A172 (cell line): Measurements from ENCODE around the gene NAA35. TPM values are rescaled to one million over a fixed set of nuclear protein-coding genes. Genes with fewer than 3 reads are reported as not detected.
"Not testable (repeated sequence)": the region's sequence is repeated elsewhere in the genome, so short reads cannot be mapped to it uniquely, and the experiment has no call there.

ENCODE experiments used
- DNase-seq: peaks from one replicate; pipeline ENCODE4 v3.0.0-alpha.2; 2015; ENCODE audit warnings: low spot score
- total RNA-seq: library from RNA; depleted of rRNA; stranded (reverse); fragments of >200 nt; shearing (Covaris generic); gene quantifications from 2 replicates; pipeline ENCODE4 v1.2.3, GENCODE V29; 2014

Gene NAA35
- total RNA-seq, 1 experiment from 2014 or later: 38.7 TPM

DNA sequence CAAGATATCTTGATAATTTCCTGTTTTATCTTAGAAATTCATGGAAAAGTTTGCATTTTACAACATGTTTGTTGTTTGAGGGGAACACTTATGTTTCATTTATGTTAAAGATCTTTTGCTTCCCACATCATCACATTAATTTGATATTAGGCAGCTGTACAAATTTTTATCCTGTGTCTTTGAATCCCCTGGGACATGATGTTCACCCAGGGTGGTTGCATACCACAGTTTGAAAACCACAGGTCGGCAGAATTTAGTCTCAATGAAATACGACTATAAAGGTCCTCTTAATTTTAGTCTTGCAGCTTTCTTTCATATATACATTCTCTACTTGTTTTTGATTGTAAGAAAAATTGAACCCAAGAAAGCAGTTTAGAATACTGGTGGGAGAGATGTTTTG lies 3.7 kb downstream of the NAA35 start:
- DNase-seq: no peak

DNA sequence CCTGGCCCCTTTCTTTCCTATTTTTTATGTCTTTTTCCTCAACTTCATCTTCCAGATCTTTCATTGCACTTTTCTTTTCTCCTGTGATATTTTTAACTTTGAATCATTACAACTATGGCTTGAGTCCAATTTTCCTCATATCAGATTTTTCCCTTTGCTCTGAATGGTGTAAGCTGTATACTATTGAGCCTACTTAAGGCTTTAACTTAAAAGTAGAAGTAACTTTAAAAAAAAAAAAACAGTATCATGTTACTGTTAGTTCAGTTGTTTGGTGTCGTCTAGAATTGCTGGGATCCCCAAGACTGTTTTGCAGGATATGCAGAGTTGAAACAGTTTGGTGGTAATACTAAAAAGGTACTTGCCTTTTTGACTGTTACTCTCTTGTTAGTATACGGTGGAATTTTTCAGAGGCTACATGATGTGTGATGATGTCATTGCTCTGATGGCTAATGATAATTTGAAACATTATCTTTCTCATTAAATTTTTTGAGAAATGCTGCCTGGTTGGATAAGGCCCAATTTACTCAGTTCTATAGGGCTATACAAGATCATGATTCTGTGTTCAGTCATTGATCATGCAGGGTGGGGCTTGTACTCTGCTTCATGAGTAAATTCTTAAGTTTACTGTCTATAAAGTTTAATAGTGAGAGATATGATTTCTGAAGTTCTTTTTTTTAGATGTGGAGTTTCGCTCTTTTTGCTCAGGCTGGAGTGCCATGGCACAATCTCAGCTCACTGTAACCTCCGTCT lies 8.8 kb downstream of the NAA35 start:
- no peak for DNase-seq

DNA sequence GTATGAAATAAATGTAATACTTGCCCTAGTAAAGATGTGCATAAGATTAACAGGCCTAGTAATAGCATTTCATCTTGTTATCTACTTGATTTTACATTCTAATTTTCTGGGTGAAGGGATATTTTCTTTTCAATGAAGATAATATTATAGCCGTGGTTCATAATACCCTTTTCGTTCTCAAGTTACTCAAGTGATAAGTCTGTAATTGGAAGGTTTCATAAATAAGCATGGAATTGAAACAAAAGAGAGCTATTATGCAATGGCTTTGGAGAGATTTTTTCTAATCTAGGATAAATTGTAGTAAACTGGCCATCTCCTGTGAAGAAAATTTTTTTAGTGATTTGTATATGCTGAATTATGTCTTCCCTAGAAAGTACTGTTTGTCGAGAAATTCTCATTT lies 19.0 kb downstream of the NAA35 start:
- DNase-seq: no peak

DNA sequence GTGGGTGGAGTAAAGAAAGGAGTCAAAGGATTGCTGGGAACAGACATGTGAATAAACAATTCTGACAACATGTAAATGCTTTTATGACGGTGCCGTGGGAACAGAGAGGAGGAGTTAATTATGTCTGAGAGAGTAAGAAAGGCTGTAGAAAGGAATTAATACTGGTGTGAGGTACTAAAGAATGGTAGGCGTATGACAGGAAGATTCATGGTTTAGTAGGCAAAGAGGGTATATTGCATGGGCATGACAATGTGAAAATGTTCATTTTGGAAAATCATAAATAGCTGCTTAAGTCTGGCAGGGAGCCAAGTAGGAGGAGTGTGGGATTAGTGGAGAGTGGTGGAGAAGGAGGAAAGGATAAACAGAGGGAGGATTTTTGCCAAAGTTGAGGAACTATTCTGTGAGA lies 19.7 kb downstream of the NAA35 start:
- no peak for DNase-seq

DNA sequence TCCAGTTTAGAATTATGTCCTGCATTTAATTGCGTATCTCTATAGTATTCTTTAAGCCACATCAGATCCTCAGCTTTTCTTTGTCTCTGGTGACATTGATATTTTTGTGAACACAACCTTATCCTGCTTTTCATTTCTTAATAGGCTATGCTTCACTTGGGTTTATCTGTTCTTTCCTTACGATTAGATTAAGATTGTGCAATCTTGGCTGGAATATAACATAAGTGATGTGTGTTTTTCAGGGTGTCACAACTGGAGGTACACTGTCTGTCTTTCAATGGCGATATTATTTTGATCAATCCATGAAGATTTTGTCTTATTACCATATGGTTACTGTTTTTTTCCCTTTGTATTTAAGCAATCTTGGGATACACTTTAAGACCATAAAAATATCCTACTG lies 23.6 kb downstream of the NAA35 start:
- no peak for DNase-seq

DNA sequence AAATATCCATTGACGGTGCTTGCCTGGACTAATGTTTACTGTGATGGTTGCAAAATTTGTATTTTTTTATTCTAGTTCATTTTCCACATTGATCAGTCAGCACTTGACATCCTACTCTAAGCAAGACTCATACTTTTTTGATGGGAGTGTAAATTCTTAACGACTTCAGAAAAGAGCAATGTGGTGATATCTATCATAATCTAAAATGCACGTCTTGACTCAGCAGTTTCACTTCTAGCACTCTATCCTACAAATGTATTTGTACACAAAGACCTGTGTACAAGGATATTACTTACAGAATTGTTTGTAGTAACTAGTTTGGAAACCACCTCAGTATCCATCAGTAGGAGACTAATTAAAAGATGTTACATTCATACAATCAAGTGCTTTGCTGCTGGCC lies 24.0 kb downstream of the NAA35 start:
- DNase-seq: no peak

DNA sequence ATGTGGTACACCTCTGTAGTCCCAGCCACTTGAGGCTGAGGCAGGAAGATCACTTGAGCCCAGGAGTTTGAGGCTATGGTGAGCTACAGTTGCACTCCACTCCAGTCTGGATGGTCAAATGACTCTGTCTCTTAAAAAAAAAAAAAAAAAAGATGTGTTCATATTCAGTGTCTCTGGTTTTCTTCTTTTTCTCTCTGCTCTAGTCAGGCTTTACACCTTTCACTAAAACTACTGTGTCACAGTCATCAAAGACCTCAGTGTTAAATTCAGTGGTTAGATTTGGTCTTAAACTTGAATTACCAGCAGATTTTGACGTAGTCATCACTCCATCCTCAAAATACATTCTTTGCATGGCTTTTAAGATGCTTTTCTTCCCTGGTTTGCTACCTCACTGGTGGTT lies 28.8 kb downstream of the NAA35 start:
- DNase-seq: no peak

DNA sequence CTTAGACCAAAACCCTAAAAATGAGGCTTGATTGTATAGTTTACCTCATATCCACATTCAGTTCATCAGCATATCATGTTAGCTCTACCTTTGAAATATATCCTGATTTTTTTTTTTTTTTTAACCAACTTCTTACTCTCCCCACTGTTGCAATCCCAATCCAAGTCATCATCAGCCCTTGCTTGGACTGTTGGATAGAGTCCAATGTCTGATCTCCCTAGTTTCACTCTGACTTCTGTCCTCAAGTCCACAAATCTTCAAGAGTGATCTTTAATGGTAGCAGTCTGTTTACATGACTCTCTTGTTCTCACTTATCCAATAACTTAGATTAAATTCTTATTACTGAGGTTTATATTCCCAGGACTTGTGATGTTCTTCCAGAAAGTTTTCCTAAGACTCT lies 30.8 kb downstream of the NAA35 start:
- DNase-seq: no peak

DNA sequence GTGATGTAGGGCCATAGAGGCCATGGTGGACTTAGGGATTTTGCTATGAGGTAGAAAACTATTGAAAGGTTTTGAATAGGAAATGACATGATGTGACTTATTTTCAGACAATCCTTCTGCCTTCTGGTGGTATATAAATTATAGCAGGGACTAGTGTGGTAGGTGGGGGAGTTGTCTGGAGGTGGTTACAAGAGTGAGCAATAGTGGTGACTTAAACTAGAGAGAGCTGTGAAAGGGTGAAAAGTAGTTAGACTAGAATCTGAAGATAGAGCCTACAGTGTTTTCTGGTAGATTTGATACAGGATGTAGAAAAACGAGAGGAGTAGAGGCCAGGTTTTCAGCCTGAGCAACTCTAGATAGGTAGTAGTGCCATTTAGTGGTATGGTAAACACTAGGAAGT lies 32.3 kb downstream of the NAA35 start:
- DNase-seq: no peak

DNA sequence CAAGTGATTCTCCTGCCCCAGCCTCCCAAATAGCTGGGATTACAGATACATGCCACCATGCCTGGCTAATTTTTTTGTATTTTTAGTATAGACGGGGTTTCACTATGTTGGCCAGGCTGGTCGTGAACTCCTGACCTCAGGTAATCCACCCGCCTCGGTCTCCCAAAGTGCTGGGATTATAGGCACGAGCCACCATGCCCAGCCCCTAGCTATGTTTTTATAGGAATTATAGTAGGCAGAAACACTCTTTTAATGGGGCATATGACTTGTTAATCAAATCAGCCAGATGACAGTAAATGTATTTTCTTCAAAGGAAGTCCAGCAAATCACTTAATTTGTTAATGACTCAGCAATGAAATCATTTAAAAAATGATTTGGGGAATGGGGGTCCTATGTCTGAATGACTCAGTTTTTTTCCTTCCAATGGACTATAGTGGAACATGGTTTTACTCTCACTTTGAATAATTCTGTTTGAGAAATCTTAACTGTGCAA lies 33.2 kb downstream of the NAA35 start:
- not testable (repeated sequence) for DNase-seq

DNA sequence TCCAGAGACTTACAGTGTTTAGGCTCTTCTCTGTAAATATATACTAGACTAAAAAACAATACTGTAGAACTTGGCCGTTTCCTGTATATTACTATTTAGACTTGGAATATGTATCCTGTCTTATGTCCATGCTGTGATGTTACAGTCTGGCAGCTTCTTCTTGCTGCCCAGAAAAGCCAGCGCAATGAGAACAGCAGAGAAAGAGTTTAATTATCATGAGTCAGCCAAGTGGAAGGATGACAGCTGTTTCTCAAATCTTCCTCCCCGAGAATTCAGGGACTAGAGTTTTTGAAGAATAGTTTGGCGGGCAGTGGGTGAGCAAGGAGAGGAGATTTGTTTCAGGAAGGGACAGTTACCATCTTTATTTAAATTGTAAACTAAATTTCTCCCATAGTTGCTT lies 37.5 kb downstream of the NAA35 start:
- no peak for DNase-seq

DNA sequence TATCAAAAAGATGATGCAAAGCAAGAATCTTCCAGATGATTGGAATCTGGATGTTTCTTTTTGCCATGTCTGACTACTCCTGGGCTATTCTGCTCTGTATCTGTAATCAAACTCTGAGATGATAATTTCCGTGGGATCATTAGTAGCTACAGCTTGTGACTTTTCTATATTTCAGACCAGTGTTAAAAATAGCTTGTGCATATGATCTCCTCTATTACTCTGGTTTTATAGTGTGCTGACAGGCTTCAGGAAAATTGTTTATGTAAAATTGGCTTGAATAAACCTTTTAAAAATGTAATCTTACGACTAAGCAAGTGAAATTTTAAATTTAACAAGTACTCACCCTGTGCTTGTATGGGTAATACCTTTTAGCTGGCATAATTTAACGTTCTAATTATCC lies 40.4 kb downstream of the NAA35 start:
- DNase-seq: no peak

DNA sequence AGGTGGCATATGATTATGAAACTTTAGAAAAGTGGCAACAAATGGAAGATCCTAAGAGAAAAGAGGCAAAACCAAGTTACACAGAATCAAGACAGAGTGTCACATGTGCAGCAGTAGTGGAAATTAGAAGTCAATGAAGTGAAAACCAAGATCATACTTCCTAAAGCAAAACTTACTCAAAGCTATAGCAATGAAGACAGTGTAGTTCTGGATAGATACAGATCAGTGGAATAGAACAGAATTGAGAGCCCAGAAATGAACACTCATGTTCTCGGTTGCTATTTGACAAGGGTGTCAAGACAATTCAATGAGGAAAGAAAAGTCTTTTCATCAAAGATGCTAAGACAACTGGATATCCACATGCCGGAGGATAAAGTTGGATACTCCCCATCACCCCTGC lies 43.5 kb downstream of the NAA35 start:
- no peak for DNase-seq

DNA sequence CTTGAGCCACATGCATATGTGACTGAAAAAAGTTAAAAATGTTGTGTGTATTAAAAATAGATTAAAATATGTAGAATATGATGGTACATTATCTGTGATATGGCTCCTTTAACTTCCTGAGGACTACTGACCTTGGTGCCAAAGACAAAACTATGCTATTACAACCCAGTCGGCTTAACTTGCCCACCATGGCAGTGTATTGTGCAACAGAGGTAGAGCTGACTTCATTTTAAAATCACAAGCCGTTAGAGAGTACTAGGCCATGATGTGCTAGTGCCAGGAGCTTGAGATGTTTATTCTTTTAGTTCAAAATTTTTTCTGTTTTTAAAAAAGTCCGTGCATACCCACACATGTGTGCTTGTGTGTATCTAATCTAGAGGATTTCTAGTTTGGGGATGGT lies 46.3 kb downstream of the NAA35 start:
- no peak for DNase-seq

DNA sequence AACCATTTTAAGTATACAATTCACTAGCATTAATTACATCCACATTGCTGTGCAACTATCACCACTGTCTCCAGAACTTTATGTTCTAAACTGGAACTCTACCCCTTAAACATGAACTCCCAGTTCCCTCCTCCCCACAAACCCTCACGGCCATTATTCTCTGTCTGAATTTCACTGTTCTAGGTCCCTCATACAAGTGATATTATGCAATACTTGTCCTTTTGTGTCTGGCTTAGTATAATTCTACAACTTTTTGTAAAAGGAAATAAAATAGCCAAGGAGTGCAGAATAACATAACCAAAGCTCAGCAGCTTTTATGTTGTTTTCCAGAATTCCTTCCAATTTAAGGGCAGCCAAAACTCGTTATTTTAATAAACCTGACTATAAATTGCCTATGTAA lies 53.2 kb downstream of the NAA35 start:
- DNase-seq: no peak

DNA sequence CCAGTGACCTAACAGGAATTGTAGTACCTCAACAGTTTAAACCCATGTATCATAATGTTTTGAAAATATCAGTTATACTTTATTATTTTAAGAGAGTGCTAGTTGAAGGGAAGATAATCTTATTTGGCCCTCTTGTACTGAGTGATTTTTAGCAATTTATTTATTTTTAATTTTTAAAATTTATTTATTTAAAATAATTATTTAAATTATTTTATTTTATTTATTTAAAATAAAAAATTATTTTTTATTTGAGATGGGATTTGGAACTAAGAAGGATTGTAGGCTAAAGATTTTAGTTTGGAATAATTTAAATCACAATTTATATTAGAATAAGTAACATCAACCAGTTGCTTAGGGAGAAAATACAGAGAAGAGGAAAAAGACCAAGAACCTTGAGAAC lies 54.2 kb downstream of the NAA35 start:
- DNase-seq: no peak

DNA sequence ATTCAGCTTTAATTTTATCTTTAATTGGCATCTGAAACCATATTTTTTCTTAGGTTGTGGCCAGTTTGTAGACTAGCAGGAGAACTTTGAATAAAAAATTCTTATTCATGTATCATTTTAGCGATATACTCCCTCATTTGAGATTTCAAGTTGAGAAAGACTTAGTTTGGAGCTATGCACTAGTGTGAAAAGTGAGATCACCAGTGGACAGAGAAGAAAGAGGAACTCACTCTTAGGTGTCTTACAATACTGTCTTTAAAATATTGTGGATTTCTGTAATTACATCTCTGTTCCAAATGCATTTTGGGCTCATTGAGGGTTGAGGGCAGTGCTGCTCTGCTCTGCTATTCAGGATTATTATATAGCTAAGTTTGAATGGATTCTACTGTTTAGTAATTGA lies 54.7 kb downstream of the NAA35 start:
- no peak for DNase-seq

DNA sequence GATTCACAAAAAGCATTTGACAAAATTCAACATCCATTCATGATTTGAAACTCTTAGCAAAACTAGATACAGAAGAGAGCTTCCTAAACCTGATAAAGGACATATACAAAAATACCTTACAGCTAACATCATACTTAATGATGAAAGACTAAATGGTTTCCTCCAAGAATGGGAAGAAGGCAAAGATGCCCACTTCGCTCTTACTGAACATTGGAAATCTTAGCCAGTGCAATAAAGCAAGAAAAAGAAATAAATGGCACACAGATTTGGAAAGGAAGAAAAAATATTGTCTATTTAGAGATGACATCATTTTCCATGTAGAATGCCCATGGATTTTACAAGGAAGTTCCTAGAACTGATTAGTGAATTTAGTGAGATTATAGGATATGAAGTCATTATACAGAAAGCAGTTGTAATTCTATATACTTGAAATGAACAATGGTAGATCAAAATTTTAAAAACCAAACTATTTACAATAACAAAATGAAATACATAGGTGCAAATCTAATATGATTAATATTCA lies 64.4 kb downstream of the NAA35 start:
- no peak for DNase-seq

DNA sequence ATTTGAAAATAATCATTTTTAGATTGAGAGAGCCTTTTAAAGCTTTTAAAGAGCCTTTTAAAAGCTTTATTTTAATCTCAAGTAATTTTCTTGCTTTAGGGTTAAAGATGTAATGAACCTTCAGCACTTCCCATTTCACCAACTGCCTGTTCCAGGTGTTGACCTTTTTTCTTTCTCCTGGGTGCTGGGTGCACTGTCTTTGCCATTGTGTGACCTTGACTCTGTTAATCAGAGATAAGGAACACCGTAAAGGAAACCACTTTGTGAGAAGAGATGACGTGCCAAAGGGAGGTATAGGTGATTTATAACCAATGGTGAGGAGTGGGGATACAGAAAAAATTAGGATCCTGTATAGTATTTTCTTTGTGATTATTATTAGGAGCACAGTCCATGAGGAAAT lies 68.2 kb downstream of the NAA35 start:
- no peak for DNase-seq

DNA sequence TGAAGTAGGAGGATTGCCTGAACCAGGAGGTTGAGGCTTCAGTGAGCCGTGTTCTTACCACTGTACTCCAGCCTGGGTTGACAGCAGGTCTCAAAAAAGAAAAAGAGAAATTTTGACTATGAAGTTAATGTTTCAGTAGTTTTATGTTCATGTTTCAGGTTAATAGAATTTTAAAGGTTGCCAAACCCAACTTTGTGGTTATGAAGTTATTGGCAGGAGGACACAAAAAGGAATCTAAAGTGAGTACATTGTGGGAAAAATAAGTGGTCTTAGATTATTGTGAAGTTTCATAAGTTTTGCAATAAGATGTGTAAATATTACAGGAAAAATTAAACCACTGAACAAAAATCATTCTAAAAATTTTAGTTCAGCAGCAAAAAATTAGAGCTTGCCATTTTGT lies 79.8 kb downstream of the NAA35 start:
- DNase-seq: no peak

DNA sequence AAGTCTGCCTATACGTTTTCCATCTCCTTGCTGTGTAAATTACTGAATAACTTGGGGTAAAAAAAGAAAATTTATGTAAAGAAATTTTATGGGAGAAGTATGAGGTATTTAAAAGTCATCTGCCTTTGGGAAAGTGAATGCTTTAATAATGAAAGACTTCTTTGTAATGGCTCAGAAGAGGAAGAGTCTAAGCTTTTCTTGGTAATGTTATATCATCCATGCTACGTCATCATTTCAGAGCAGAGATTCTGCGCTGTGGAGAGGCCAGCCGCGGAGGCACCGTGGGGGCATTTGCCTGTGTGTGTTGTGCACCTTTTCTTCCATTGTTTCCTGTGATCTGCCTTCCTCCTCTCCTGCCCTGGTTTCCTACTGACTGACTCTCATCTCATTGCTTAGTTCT lies 80.2 kb downstream of the NAA35 start:
- DNase-seq: no peak

DNA sequence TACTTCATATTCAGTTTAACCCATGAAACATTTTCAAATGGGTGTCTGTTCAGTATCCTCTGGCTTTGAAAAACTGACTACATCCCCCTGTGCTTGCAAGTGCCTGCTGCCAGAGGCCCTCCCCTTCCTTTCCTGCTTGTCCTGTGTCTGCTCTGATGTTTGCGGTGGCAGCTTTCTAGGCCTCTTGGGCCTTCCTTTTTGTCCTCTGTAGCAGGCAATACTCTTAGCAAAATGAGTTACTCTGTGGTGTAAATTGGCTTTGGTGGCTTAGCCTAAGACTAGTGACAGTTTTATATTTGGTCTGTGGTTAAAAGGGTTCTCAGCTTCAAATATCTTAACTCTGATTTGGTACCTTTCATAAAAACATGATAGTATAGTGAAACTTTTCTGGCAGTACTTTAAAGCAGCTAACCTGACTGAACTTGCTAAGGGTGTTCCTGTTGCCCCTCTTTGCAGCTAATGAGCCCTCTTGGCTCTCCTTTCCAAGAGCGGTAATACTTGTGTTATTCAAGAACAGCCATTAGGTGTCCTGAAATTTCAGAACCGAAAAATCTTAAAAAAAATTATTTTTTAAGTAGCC lies 81.8 kb downstream of the NAA35 start:
- no peak for DNase-seq

DNA sequence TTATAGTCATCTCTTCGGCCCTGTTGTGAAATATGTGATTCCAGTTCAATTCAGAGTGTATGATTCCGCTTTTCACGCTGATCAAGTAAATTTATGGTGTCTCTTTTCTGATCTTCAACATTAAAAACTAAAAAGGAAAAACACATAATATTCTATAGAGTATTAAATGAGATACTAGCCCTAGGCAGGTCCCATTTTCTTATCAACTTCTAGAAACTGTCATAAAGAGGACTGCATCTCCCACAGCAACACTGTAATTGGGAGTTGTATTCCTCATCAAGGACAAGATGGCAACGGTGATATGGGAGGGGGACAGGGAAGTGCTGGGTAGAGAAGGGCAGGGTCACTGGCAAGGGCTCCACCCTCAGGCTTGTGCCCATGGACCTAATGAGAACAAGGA lies 86.8 kb downstream of the NAA35 start:
- DNase-seq: no peak
